Measurements from ENCODE around the gene SCGB3A2.

SCGB3A2 gene

GRCh38 chr5:147878066-147878759 lies at the start of gene SCGB3A2:
Gene SCGB3A2 (plus strand): TSS chr5:147878711. CDS start chr5:147878804, 93 bp downstream.
- no peak for DNase-seq

GRCh38 chr5:147830035-147830434 lies 48.5 kb upstream of the SCGB3A2 start:
- DNase-seq: no peak

- no peak for DNase-seq
These were observed 47.0 kb upstream of the SCGB3A2 start, which contains the start of gene SPINK1 for GRCh38 chr5:147831465-147831864. Gene SPINK1 (minus strand): TSS chr5:147831671. CDS start chr5:147831577, 94 bp downstream.

- no peak for DNase-seq
These were observed 46.0 kb upstream of the SCGB3A2 start for GRCh38 chr5:147832541-147832940.

- DNase-seq: no peak
These were observed 43.1 kb upstream of the SCGB3A2 start for GRCh38 chr5:147835386-147835798.

- DNase-seq: no peak
These were observed 42.1 kb upstream of the SCGB3A2 start for GRCh38 chr5:147836439-147836838.

GRCh38 chr5:147842869-147843268 lies 35.6 kb upstream of the SCGB3A2 start:
- DNase-seq: no peak

GRCh38 chr5:147844846-147845245 lies 33.7 kb upstream of the SCGB3A2 start:
- no peak for DNase-seq

- no peak for DNase-seq
These were observed 32.9 kb upstream of the SCGB3A2 start for GRCh38 chr5:147845618-147846017.

GRCh38 chr5:147849226-147849625 lies 29.3 kb upstream of the SCGB3A2 start:
- no peak for DNase-seq

- DNase-seq: no peak
These were observed 26.9 kb upstream of the SCGB3A2 start for GRCh38 chr5:147851578-147851977.

- DNase-seq: no peak
These were observed 26.1 kb upstream of the SCGB3A2 start for GRCh38 chr5:147852365-147852764.

GRCh38 chr5:147853372-147853987 lies 25.0 kb upstream of the SCGB3A2 start:
- DNase-seq: no peak

- no peak for DNase-seq
These were observed 24.2 kb upstream of the SCGB3A2 start for GRCh38 chr5:147854331-147854730.

- no peak for DNase-seq
These were observed 23.4 kb upstream of the SCGB3A2 start for GRCh38 chr5:147854894-147855773.

- DNase-seq: no peak
These were observed 22.8 kb upstream of the SCGB3A2 start for GRCh38 chr5:147855774-147856069.

- no peak for DNase-seq
These were observed 21.7 kb upstream of the SCGB3A2 start for GRCh38 chr5:147856801-147857200.

GRCh38 chr5:147857302-147858129 lies 21.0 kb upstream of the SCGB3A2 start:
- peak; percentile 13 for DNase-seq

- DNase-seq: no peak
These were observed 19.9 kb upstream of the SCGB3A2 start for GRCh38 chr5:147858565-147858964.

GRCh38 chr5:147859962-147860640 lies 18.4 kb upstream of the SCGB3A2 start:
- DNase-seq: no peak

- no peak for DNase-seq
These were observed 17.9 kb upstream of the SCGB3A2 start for GRCh38 chr5:147860641-147861025.

- DNase-seq: no peak
These were observed 14.9 kb upstream of the SCGB3A2 start for GRCh38 chr5:147863454-147864158.

Measured in activated T-cell treated with anti-CD3 and anti-CD28 coated beads for 4 hours (primary cell).